Measurements from ENCODE around the gene CT45A6. TPM values are rescaled to one million over a fixed set of nuclear protein-coding genes. Genes with fewer than 3 reads are reported as not detected.

CT45A6 gene
- total RNA-seq, 1 experiment from 2014 or later, result not detected

Other genes starting within 250 kb of the CT45A6 start
- not detected in 2 replicates for gene CT45A1, start 89.1 kb downstream of the CT45A6 start, total RNA-seq (2021)
- gene CT45A3, start 34.6 kb downstream of the CT45A6 start, total RNA-seq (2021), result not detected in 2 replicates
- not detected in 2 replicates for gene CT45A5, start 17.3 kb downstream of the CT45A6 start, total RNA-seq (2021)
- gene CT45A2, start 17.2 kb upstream of the CT45A6 start, total RNA-seq (2021), result not detected in 2 replicates
- not detected in 2 replicates for gene CT45A7, start 34.5 kb upstream of the CT45A6 start, total RNA-seq (2021)
- gene CT45A8, start 51.8 kb upstream of the CT45A6 start, total RNA-seq (2021), result not detected in 2 replicates
- not detected in 2 replicates for gene CT45A9, start 69.0 kb upstream of the CT45A6 start, total RNA-seq (2021)
- not detected in 2 replicates for gene CT45A10, start 90.7 kb upstream of the CT45A6 start, total RNA-seq (2021)
- not detected in 2 replicates for gene SAGE1, start 90.9 kb upstream of the CT45A6 start, total RNA-seq (2021)
- gene MMGT1, start 171.2 kb upstream of the CT45A6 start, total RNA-seq (2021), result 23.7 and 26.2 TPM in 2 replicates
- 14.8 and 16.5 TPM in 2 replicates for gene SLC9A6, start 182.6 kb upstream of the CT45A6 start, total RNA-seq (2021)

All from PC-9 (cell line).